ENCODE measurements around the gene S100A14. TPM values are rescaled to one million over a fixed set of nuclear protein-coding genes. Genes with fewer than 3 reads are reported as not detected.

Gene S100A14
- total RNA-seq, 6 experiments from 2014 or later = 1.8 to 14.0 (median 5.2) TPM

DNA sequence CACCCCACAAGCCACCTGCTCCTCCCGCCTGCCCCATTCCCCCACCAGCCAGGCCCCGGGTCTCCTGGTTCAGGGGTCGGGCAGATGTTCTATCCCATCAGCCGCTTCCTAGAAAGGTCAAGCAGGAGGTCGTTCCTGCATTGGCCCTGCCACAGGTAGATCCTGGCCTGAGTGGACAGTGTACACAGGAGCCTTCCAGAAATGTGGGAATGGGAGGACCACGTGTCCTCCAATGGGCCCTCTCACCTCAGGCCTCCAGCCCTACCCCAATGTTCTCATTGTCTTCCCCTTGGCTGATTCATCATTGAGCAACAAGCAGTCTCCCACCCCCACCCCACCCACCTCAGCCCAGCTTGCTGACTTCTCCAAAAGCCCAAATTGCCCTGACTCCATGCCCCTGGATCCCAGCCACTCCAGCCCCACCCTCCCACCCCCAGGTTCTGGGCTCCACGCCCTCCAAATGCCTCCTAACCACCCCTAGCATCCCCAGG is 5.3 kb downstream of the S100A14 start:
- Histone ChIP-seq H3K27me3 (no peaks in the 10 kb centered on the region), H3K4me3 (no peak overlapping the region), H3K4me1 (peaks cover 0 to 31% (median 14%) of the 10 kb centered on the region in 4 donors), H3K27ac (peak overlapping the region; percentile 34 to 94 (median 92)), H3K36me3 (peaks cover 0 to 12% (median 5%) of the 10 kb centered on the region in 4 donors), H3K9me3 (no peaks in the 10 kb centered on the region)
- DNase-seq (no peak), ATAC-seq (no peak)
- TF ChIP-seq, protein P1, sequence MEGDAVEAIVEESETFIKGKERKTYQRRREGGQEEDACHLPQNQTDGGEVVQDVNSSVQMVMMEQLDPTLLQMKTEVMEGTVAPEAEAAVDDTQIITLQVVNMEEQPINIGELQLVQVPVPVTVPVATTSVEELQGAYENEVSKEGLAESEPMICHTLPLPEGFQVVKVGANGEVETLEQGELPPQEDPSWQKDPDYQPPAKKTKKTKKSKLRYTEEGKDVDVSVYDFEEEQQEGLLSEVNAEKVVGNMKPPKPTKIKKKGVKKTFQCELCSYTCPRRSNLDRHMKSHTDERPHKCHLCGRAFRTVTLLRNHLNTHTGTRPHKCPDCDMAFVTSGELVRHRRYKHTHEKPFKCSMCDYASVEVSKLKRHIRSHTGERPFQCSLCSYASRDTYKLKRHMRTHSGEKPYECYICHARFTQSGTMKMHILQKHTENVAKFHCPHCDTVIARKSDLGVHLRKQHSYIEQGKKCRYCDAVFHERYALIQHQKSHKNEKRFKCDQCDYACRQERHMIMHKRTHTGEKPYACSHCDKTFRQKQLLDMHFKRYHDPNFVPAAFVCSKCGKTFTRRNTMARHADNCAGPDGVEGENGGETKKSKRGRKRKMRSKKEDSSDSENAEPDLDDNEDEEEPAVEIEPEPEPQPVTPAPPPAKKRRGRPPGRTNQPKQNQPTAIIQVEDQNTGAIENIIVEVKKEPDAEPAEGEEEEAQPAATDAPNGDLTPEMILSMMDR (IDR thresholded peaks at IDR 0.05) = no peak
- TF ChIP-seq POLR2A (IDR thresholded peaks at IDR 0.05) = no peak
- intact Hi-C loops (cut with DNase I) = no loop called here
- WGBS (ENCODE audit: insufficient coverage, low coverage, low lambda C conversion rate, missing lambda C conversion rate) = 69% methylated on average over 4 of the region's 7 CpGs

GRCh38 chr1:153610334-153610733 is 5.8 kb downstream of the S100A14 start:
- Histone ChIP-seq H3K4me1 (peaks cover 0 to 31% (median 14%) of the 10 kb centered on the region in 4 donors), H3K27ac (peak overlapping the region; percentile 34 to 94 (median 92)), H3K9me3 (no peaks in the 10 kb centered on the region), H3K27me3 (no peaks in the 10 kb centered on the region), H3K4me3 (no peak overlapping the region), H3K36me3 (peaks cover 0 to 14% (median 5%) of the 10 kb centered on the region in 4 donors)
- TF ChIP-seq, protein P1 (IDR thresholded peaks at IDR 0.05) = no peak
- no peak for TF ChIP-seq POLR2A (IDR thresholded peaks at IDR 0.05)
- no peak for ATAC-seq
- DNase-seq = no peak
- intact Hi-C loops (cut with DNase I) = no loop called here
- WGBS (ENCODE audit: insufficient coverage, low coverage, low lambda C conversion rate, missing lambda C conversion rate) = 20% methylated on average over 1 of the region's 4 CpGs

- H3K27ac ChIP-seq = peak overlapping the region; percentile 92 to 98 (median 94)
- peaks cover 0 to 14% (median 5%) of the 10 kb centered on the region in 4 donors for H3K36me3 ChIP-seq
- peak overlapping the region; percentile 36 to 60 (median 55) for H3K4me3 ChIP-seq
- no peaks in the 10 kb centered on the region for H3K9me3 ChIP-seq
- DNase-seq (no peak), ATAC-seq (no peak)
- H3K4me1 ChIP-seq = peaks cover 0 to 31% (median 14%) of the 10 kb centered on the region in 4 donors
- intact Hi-C loops (cut with DNase I) = no loop called here
- 59% methylated on average over 6 of the region's 6 CpGs for WGBS (ENCODE audit: insufficient coverage, low coverage, low lambda C conversion rate, missing lambda C conversion rate)
- H3K27me3 ChIP-seq = no peaks in the 10 kb centered on the region
- TF ChIP-seq, protein P1 (IDR thresholded peaks at IDR 0.05) = no peak
- no peak for TF ChIP-seq POLR2A (IDR thresholded peaks at IDR 0.05)
Measured at GRCh38 chr1:153609585-153609907, 6.6 kb downstream of the S100A14 start.

DNA sequence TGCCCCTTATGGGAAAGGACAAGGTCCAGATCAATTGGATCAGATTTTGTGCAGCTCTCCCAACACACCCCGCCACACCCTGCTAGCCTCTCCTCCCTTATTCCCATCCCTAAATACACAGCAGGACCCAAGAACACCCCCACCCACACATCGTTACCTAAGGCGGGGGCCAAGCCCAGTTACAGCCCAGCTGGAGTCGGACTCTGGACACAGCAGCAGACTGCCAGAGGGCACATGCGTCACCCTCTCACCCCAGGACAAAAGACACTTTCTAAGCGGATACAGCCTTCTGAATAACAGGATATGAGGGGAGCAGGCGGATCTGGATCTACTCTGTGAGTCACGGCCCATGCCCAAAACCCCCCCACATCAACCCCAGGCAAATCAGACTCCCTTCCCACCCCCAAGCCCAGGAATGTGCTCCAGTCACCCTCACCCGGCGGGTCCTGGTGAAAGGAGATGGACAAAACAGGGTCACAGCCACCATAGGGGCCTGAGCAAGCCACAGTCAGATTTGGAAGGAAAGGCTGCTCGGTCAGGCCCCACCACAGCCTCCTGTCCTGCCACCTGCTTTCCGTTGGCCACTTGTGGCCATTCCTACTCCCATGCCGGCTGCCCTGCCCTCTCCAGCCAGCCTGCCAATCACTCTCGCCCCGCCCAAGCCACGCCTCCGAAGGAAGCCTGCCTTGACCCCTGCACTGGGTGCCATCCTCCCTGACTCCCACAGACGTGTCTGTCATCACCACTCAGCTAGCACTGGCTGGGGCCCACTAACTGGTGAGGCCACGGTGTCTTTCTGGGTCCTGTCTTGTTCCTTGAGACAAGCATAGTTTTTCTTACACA is 7.2 kb downstream of the S100A14 start:
- WGBS (ENCODE audit: insufficient coverage, low coverage, low lambda C conversion rate, missing lambda C conversion rate) = 16% methylated on average over 8 of the region's 19 CpGs

More for the DNA sequence above, 7.2 kb downstream of the S100A14 start:
- peak overlapping the region; percentile 92 to 98 (median 94) for H3K27ac ChIP-seq
- DNase-seq (peak; percentile 95 to 96 (median 96)), ATAC-seq (peak; percentile 82 to 91 (median 88))
- intact Hi-C loops (cut with DNase I) = no loop called here
- peak overlapping the region; percentile 36 to 60 (median 55) for H3K4me3 ChIP-seq
- peaks cover 0 to 31% (median 14%) of the 10 kb centered on the region in 4 donors for H3K4me1 ChIP-seq
- no peaks in the 10 kb centered on the region for H3K9me3 ChIP-seq
- TF ChIP-seq, protein P1 (IDR thresholded peaks at IDR 0.05) = no peak
- TF ChIP-seq POLR2A (IDR thresholded peaks at IDR 0.05) = peak; percentile 65
- H3K36me3 ChIP-seq = peaks cover 0 to 14% (median 5%) of the 10 kb centered on the region in 4 donors
- H3K27me3 ChIP-seq = no peaks in the 10 kb centered on the region

All from right lobe of liver (tissue), 6 donors.